ENCODE measurements around the gene CLDN18.

Gene CLDN18

DNA sequence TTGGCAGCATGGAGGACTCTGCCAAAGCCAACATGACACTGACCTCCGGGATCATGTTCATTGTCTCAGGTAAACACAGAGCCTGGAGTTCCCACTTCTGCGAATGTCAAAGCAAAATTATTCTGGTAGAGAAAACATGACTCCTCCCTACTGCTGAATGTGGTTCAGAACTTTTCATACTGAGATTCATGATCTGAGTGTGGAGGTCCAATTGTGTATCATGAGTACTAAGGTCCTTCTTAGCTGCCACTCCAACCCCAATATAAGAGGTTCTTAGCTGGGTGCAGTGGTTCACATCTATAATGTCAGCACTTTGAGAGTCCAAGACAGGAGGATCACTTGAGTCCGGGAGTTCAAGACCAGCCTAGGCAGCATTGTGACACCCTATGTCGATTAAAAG lies 13.8 kb downstream of the CLDN18 start:
- in situ Hi-C loops (cut with MboI; ENCODE audit: low sequenced_read_pairs), result no loop called here

DNA sequence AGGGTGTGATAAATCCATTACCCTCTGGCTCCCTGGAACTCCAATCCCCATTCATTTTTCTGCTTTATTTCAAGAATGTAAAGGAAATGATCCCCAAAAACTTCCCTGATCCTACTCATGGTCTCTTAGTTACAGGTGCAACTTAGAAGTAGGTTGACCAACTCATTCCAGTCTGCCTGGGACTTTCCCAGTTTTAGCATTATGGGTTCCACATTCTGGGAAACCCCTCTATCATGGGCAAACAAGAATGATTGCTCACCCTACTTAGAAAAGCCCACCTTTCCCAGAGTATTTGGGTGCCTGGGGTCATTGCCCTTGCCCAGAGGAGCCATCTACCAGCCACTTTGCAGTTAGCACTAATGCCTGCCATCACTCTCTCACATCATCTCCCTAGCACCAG lies 15.6 kb downstream of the CLDN18 start:
- in situ Hi-C loops (cut with MboI; ENCODE audit: low sequenced_read_pairs), result no loop called here

GRCh38 chr3:138027821-138028220 lies 17.9 kb downstream of the CLDN18 start:
- in situ Hi-C loops (cut with MboI; ENCODE audit: low sequenced_read_pairs), result no loop called here

DNA sequence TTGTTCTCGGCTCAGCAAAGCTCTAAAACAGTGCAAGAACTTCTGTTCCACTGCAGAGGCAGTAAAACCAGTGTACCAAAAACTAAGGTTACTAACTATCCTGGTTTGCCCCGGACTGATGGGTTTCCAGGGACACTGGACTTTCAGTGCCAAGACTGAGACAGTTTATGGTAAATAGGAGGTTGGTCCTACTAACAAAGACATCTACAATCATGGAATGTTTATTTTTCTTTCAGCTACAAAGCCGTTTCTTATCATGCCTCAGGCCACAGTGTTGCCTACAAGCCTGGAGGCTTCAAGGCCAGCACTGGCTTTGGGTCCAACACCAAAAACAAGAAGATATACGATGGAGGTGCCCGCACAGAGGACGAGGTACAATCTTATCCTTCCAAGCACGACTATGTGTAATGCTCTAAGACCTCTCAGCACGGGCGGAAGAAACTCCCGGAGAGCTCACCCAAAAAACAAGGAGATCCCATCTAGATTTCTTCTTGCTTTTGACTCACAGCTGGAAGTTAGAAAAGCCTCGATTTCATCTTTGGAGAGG lies 20.8 kb downstream of the CLDN18 start:
- in situ Hi-C loops (cut with MboI; ENCODE audit: low sequenced_read_pairs), result no loop called here

DNA sequence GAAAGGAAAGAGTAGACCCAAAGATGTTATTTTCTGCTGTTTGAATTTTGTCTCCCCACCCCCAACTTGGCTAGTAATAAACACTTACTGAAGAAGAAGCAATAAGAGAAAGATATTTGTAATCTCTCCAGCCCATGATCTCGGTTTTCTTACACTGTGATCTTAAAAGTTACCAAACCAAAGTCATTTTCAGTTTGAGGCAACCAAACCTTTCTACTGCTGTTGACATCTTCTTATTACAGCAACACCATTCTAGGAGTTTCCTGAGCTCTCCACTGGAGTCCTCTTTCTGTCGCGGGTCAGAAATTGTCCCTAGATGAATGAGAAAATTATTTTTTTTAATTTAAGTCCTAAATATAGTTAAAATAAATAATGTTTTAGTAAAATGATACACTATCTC lies 21.6 kb downstream of the CLDN18 start:
- in situ Hi-C loops (cut with MboI; ENCODE audit: low sequenced_read_pairs), result no loop called here

GRCh38 chr3:138032567-138032966 lies 22.6 kb downstream of the CLDN18 start:
- in situ Hi-C loops (cut with MboI; ENCODE audit: low sequenced_read_pairs), result no loop called here

DNA sequence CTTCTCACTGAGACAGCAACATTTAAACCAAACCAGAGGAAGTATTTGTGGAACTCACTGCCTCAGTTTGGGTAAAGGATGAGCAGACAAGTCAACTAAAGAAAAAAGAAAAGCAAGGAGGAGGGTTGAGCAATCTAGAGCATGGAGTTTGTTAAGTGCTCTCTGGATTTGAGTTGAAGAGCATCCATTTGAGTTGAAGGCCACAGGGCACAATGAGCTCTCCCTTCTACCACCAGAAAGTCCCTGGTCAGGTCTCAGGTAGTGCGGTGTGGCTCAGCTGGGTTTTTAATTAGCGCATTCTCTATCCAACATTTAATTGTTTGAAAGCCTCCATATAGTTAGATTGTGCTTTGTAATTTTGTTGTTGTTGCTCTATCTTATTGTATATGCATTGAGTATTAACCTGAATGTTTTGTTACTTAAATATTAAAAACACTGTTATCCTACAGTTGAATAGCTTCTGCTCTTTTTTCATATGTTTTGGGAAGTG lies 23.3 kb downstream of the CLDN18 start:
- in situ Hi-C loops (cut with MboI; ENCODE audit: low sequenced_read_pairs), result no loop called here

DNA sequence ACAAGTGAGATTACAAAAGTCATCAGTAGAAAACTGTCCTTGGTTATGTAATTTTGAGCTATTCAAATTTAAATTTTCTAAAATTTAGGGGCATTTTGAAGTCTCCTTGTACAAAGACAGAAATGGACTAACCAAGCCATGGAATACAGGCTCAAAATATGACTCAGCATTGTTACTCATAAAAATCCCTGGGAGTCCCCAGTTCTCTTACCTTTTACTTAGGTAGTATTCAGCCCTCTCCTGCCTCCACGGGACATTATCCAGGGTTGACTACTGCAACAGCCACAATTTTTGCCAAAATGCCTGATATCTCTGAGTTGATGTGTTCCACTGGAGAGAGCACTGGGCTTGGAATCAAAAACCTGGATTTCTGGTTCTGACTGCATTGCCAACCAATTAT lies 25.0 kb downstream of the CLDN18 start:
- in situ Hi-C loops (cut with MboI; ENCODE audit: low sequenced_read_pairs), result no loop called here

GRCh38 chr3:138036572-138036971 lies 26.6 kb downstream of the CLDN18 start:
- in situ Hi-C loops (cut with MboI; ENCODE audit: low sequenced_read_pairs), result no loop called here

GRCh38 chr3:138038725-138039462 lies 28.9 kb downstream of the CLDN18 start:
- in situ Hi-C loops (cut with MboI; ENCODE audit: low sequenced_read_pairs), result no loop called here

DNA sequence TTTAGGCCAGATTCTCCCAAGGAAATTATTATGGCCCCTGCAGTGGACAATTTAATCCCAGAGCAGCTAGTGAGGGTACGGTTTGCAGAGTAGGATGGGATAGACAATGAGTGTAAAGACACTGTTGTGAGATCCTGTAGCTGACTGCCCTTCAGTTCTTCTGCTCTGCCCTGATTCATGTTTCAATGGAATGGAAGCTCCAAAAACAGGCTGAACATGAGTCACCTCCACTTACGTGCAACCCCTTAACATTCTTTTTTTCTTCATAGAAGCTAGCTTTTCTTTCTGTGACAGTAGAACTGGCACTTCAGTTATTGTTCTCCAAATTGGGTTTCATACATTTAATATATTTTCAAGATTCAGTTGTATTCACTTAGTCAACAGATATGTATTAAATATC lies 32.1 kb downstream of the CLDN18 start:
- in situ Hi-C loops (cut with MboI; ENCODE audit: low sequenced_read_pairs), result no loop called here

- in situ Hi-C loops (cut with MboI; ENCODE audit: low sequenced_read_pairs), result no loop called here
These were observed 33.5 kb downstream of the CLDN18 start for GRCh38 chr3:138043266-138044029.

GRCh38 chr3:138046085-138046484 lies 36.1 kb downstream of the CLDN18 start:
- in situ Hi-C loops (cut with MboI; ENCODE audit: low sequenced_read_pairs), result no loop called here

DNA sequence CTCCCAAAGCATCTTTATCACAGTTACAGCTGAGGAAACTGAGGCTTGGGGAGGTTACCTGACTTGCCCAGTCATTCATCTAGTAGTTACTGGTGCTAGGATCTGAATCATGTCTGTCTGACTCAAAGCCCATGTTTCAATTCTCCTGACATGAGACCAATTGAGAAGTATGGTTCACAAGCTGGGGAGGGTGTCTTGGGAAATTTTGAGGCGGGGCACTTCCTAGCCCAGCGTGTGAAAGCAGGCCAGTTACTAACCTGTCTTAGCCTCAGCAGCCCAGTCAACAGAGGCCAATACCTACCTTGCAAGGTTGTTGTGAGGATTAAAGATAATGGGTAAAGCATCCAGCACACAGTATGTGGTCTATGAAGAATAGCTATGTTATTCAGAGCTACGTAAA lies 37.0 kb downstream of the CLDN18 start:
- in situ Hi-C loops (cut with MboI; ENCODE audit: low sequenced_read_pairs), result no loop called here

DNA sequence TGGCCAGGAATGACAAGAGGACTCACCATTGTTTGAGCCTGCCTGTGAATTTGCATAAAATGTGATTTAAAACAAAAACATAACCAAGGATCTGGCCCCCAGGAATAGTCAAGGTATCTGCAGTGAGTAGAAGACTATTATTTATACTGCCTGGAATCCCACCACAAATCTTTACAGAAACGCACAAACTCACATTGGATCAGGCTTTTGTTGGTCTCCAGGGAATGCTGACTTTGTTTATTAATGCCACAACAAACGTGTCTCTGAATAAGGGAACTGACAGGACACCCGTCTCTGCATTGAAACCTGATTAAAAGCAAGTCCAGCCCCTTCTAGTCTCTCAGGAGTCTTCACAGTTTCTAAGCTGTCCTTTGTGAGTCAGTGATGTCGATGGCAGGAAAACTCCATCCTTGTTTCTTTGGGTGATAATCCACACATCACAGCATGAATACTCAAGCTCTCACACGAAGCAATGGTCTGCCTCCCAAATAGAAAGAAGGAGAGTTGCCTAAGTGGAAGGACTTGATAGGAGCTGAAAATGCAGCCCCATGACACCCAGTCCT lies 37.7 kb downstream of the CLDN18 start:
- in situ Hi-C loops (cut with MboI; ENCODE audit: low sequenced_read_pairs), result no loop called here

DNA sequence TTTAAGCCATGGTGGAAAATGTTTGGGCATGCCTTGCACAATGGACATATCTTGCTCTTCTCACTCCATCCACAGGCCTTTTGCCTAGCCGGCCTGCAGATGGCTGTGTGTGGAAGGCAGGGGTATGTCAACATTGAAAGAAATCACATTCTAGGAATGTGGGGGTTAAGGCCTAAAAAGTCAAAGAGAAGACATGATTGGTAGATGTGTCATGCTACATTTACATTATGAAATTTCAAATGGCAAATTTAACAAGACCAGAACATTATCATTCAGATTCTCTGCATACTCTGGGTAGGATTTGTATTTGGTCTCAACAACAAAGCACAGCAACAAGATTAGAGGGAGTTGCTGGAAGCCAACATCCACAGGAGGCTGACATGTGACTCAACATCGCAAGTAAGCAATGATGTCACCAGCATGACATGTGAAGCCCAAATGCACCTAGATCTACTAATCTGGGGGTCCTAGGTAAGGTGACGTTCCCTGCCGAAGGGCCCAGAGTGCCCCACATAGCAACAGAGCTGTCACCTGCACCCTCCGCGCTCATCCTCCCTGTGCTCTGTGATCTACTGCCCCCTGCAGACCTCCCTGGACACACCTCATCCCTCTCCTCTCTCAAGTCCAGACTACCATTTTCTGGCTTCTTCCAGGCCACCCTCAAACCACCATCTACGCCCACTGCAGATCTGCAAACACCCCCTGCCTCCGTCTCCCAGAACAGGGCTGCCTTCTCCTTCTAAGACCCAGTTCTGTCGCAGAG lies 39.4 kb downstream of the CLDN18 start:
- in situ Hi-C loops (cut with MboI; ENCODE audit: low sequenced_read_pairs), result no loop called here

DNA sequence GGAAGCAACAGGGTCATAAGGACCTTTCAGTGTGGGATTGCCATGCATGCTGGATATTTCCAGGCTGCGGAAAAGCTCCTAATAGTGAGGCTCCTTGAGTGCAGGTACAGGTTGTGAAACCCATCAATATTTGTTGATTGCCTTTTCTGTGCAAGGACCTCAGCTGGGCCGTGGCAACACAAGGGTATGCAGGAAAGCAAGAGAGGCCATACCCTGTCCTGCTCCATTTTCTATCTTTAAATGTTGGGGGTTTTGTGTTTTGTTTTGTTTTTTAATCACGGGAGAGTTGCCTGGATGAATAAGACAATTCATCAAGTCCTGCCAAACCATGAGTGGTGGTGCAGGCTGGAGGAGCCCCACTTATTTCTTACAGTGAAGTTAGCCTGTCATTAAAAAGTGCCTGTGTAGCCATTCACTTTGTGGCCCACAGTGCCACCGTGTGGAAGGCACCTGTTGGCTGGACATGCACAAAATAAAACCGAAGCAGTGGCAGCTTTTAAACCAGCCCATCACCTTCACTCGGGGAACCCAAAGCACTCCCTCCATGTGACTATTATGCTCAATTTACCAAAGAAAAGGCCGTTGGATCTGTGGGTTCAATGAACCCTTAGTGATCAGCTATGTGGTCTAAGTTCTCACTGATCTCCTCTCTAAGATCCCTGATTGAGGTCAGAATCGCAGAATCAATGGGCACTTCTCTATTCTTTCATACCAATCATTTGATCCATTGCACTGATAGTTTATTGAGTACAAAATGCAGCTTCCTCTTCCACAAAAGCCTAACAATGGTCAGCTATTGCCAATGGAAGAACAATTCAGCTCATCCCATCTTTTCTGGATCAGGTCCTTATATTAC lies 42.2 kb downstream of the CLDN18 start:
- in situ Hi-C loops (cut with MboI; ENCODE audit: low sequenced_read_pairs), result no loop called here

DNA sequence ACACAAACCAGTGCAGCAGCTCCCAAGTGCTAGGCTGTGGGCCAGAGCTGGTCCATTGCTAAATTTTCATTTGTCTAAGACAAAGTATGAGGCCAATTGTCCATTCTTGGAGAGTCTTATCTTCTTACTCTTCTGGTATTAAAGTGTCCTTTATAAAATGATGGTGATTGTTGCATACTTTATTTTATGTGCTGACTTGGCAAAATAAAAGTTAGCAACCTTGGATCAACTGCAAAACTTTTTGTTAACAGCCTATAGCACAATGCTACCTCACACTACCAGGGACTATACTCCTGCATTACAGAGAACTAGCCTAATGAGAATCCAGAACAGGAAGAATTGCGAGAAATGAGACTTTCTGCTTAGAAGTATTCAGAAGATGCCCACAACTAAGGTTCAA lies 44.1 kb downstream of the CLDN18 start:
- in situ Hi-C loops (cut with MboI; ENCODE audit: low sequenced_read_pairs), result no loop called here

DNA sequence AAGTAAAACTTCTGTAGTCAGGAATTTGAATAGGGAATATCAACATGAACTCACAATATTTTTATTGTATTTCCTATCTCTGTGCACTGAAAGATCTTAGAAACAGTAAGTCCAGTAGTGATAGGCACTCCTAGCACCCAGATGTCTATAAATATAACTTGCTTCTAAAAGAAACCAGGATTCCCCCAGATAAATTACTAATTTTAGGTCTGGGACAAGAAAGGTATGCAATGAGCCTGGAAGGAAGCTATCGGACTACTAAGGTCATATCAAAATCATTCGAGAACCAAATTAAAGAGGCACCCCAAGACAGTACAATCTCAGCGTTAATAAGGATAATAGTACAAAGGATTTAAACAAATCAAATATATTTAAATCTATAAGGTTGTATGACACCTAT lies 47.4 kb downstream of the CLDN18 start:
- in situ Hi-C loops (cut with MboI; ENCODE audit: low sequenced_read_pairs), result no loop called here

DNA sequence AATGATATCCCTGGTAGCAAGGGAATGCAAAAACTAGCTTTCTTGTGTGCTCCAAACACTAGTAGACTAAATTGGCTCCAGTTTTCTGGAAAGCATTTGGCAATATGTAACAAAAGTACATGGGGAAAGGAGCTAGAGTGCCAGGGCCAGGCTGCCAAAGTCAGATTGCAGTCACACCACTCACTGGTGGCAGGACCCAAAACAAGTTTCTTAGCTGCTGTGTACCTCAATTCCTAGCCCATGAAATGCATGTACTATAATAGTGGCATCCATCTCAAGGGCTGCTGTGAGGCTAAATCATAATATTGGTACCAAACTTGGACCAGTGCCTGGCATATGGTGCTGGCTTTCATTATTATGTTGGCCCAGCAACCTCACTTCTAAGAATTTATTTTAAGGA lies 49.3 kb downstream of the CLDN18 start:
- in situ Hi-C loops (cut with MboI; ENCODE audit: low sequenced_read_pairs), result no loop called here
